GM18505 (cell line): ENCODE results near the gene BTBD16.

ENCODE experiments used
- ATAC-seq: cut with Tn5 transposase; IDR thresholded peaks from one replicate; pipeline ENCODE4 v1.9.1; 2021; ENCODE audit not compliant: unreplicated experiment
- POLR2A ChIP-seq: IDR thresholded peaks from 4 replicates; pipeline ENCODE4 v1.6.1; 2011; ENCODE audit warnings: borderline replicate concordance; ENCODE audit not compliant: insufficient read depth, insufficient read length; ENCODE audit errors: extremely low read depth

BTBD16 gene

GRCh38 chr10:122271076-122271475 lies at the start of gene BTBD16:
BTBD16 (plus strand) TSS chr10:122271296; CDS start chr10:122275082, 3,786 bp downstream.
- no peak for ATAC-seq
- TF ChIP-seq POLR2A = no peak

DNA sequence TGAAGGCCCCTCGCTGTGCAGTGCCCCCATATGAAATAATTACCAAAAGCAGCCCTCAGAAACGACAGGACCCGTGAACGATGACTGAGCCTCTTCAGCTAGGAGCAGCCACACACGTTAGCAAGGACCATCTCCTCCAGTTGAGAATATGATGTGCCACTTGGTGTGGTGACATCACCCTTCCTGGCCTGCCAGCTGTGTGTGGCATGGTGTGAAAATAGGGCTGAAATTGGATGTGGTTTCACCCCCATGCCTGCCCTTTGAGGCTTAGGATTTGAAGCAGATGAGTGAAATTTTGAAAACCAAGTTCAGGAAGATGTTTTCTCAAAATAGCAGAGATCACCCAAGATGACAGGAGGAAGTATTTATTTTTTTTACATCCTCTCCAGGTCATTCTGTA lies 49.1 kb upstream of the BTBD16 start:
- no peak for TF ChIP-seq POLR2A
- no peak for ATAC-seq

DNA sequence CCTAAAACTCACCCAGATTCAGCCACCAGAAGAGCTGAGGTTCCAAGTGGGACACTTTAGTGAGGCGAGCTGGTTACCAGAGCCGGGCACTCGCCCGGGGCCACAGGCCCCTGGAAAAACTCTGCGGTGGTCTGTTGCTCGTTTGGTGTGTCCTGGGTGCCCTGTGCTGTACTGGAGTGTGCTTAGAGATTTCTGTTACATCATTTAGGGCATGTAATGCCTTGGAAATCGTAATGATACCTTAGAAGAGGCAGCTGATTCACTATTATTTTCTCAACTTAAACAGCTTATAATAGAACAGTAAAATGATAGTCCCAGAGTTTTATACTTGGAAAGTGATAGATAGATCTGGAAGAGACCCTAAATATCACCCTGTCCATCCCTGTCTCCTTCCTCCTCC lies 48.5 kb upstream of the BTBD16 start:
- no peak for ATAC-seq
- TF ChIP-seq POLR2A = no peak

DNA sequence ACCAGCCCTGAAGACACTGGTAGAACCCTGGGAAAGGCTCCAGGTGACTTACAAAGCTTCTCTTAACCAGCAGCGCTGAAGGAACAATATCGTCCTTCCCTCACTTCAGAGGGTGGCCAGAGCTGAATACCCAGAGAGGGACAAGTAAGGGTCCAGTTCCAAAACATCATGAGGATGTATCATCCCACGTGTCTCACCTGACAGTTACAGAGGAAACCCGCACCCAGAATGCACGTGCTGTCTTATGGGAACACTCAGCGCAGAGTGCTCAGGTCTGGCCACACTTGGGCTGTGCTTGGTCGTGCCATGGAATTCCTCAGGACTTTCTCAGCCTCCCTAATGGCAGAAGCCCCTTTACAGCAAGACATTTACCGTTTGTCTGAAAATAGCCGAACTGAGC lies 46.9 kb upstream of the BTBD16 start:
- TF ChIP-seq POLR2A = no peak
- ATAC-seq = no peak

GRCh38 chr10:122225330-122225729 lies 45.8 kb upstream of the BTBD16 start:
- ATAC-seq = no peak
- no peak for TF ChIP-seq POLR2A

DNA sequence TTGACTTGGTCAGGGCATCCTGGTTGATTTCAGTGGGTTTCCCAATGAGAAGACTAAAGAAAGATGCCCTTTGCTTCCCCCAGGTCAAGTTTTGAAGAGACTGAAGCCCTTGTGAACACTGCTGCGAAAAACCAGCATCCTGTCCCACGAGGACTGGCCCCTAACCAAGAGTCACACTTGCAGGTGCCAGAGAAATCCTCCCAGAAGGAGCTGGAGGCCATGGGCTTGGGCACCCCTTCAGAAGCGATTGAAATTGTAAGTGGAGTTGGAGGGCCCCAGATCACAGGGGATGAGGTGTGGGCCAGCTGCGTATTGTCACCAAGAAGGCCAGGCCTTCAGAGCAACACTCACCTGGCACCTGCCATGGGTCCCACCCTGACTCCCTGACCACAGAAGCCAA lies 43.3 kb upstream of the BTBD16 start:
- no peak for TF ChIP-seq POLR2A
- no peak for ATAC-seq

GRCh38 chr10:122229666-122230065 lies 41.4 kb upstream of the BTBD16 start:
- TF ChIP-seq POLR2A = no peak
- ATAC-seq = no peak

- no peak for TF ChIP-seq POLR2A
- no peak for ATAC-seq
Observed at GRCh38 chr10:122230222-122230621, 40.9 kb upstream of the BTBD16 start.

GRCh38 chr10:122232769-122233168 lies 38.3 kb upstream of the BTBD16 start:
- ATAC-seq = no peak
- TF ChIP-seq POLR2A = no peak

GRCh38 chr10:122233857-122234348 lies 37.2 kb upstream of the BTBD16 start:
- no peak for TF ChIP-seq POLR2A
- no peak for ATAC-seq

- no peak for TF ChIP-seq POLR2A
- no peak for ATAC-seq
Observed at GRCh38 chr10:122234416-122234815, 36.7 kb upstream of the BTBD16 start.

DNA sequence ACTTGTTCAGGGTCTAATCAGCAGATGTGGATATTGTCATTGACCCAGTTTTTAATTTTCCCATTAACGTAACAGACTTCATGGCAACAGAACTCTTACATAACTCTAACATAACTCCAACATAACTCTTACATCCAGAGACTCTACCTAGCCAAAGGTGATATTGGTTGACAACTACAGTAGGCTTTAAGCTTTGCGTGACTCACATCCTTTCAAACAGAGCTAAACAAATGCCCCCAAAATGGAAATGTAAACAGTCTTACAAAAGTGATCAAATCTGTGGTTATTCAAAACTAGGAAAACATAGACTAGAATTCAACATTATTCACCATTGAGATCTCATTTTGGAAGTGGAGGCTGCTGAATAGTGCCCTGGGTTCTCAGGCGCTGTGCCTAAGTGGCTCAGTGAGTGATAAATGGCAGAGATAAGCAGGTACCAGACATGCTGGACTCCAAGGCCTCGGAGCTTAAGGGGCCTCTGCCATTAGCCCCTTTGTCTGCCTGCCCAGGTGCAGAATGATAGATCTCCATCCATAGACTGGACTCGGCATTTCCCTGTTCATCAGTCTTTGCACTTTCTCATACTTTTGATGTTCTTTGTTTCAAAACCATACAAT lies 34.3 kb upstream of the BTBD16 start:
- TF ChIP-seq POLR2A = no peak
- ATAC-seq = no peak

DNA sequence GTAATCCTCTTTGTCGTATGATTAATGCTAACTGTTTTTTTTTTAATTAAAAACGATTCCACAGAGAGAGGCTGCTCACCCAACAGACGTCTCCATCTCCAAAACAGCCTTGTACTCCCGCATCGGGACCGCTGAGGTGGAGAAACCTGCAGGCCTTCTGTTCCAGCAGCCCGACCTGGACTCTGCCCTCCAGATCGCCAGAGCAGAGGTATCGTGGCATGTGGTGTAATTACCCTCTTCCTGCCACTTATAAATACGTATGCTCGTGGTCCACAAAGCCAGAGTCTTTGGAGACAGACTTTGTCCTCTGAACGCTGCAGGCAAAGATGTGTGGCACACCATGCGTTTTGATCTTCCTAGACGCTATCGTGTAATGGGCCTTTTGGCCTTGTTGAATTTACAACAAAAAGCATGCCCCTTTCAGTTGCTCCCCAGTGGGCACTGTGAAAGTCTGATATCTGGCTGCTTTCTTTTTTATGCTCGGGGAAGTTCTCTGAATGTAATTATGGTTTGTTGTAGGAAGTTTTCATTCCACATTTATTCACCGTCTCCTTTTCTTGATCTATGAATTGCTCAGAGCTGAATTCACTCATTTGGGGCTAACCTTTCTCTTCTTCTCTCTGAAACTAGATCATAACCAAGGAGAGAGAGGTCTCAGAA lies 33.6 kb upstream of the BTBD16 start:
- no peak for ATAC-seq
- no peak for TF ChIP-seq POLR2A

GRCh38 chr10:122239578-122240257 lies 31.4 kb upstream of the BTBD16 start:
- no peak for ATAC-seq

More at GRCh38 chr10:122239578-122240257, 31.4 kb upstream of the BTBD16 start:
- TF ChIP-seq POLR2A = no peak
